H9 (cell line): ENCODE results near the gene SPATA2L. TPM values are rescaled to one million over a fixed set of nuclear protein-coding genes. Genes with fewer than 3 reads are reported as not detected.

Experiments
- DNase-seq: peaks from one replicate; pipeline ENCODE4 v3.0.0-alpha.2; 2017
- H2AFZ ChIP-seq: one replicate; pipeline ENCODE4 v1.6.1; 2013; ENCODE audit warnings: mild to moderate bottlenecking, low read length, control low read depth, moderate library complexity
- H2AK5ac ChIP-seq: 2 replicates; pipeline ENCODE4 v1.6.1; 2013; ENCODE audit warnings: low read length, control low read depth, mixed read lengths; ENCODE audit not compliant: insufficient read length
- H2BK120ac ChIP-seq: one replicate; pipeline ENCODE4 v1.6.1; 2013; ENCODE audit warnings: low read depth, mild to moderate bottlenecking, low read length, control low read depth, inconsistent platforms; ENCODE audit not compliant: poor library complexity, severe bottlenecking
- H2BK12ac ChIP-seq: 2 replicates; pipeline ENCODE4 v1.6.1; 2013; ENCODE audit warnings: low read length, control low read depth, mixed read lengths, low read depth; ENCODE audit not compliant: insufficient read length
- H2BK15ac ChIP-seq: 2 replicates; pipeline ENCODE4 v1.6.1; 2013; ENCODE audit warnings: low read depth, low read length, control low read depth
- H2BK20ac ChIP-seq: one replicate; pipeline ENCODE4 v1.6.1; 2013; ENCODE audit warnings: low read depth, mild to moderate bottlenecking, low read length, control low read depth, inconsistent platforms; ENCODE audit not compliant: poor library complexity, severe bottlenecking
- H2BK5ac ChIP-seq: 2 replicates; pipeline ENCODE4 v1.6.1; 2013; ENCODE audit warnings: low read length, control low read depth, mixed read lengths; ENCODE audit not compliant: insufficient read length
- H3K14ac ChIP-seq: 2 replicates; pipeline ENCODE4 v1.6.1; 2013; ENCODE audit warnings: low read length, control low read depth; ENCODE audit not compliant: insufficient read depth
- H3K18ac ChIP-seq: 2 replicates; pipeline ENCODE4 v1.6.1; 2013; ENCODE audit warnings: low read depth, mild to moderate bottlenecking, mixed read lengths, low read length, control low read depth; ENCODE audit not compliant: insufficient read length
- H3K23ac ChIP-seq: 2 replicates; pipeline ENCODE4 v1.6.1; 2013; ENCODE audit warnings: low read length, control low read depth, mixed read lengths, low read depth; ENCODE audit not compliant: insufficient read length
- H3K23me2 ChIP-seq: 2 replicates; pipeline ENCODE4 v1.6.1; 2013; ENCODE audit warnings: low read depth, mild to moderate bottlenecking, mixed read lengths, low read length, control low read depth; ENCODE audit not compliant: insufficient read length, poor library complexity, severe bottlenecking
- H3K27ac ChIP-seq: 2 replicates; pipeline ENCODE4 v1.5.1; 2013; ENCODE audit warnings: low read length, control low read depth, mixed read lengths, low read depth; ENCODE audit not compliant: insufficient read length
- H3K27me3 ChIP-seq: 2 replicates; pipeline ENCODE4 v1.6.1; 2013; ENCODE audit warnings: low read length, control low read depth, inconsistent platforms; ENCODE audit not compliant: insufficient read depth
- H3K4ac ChIP-seq: 2 replicates; pipeline ENCODE4 v1.6.1; 2013; ENCODE audit warnings: low read depth, mild to moderate bottlenecking, control low read depth, inconsistent platforms, low read length, moderate library complexity
- H3K4me1 ChIP-seq: 2 replicates; pipeline ENCODE4 v1.6.1; 2013; ENCODE audit warnings: low read length, control low read depth, inconsistent platforms; ENCODE audit not compliant: insufficient read depth
- H3K4me2 ChIP-seq: 2 replicates; pipeline ENCODE4 v1.6.1; 2013; ENCODE audit warnings: low read length, control low read depth, mixed read lengths; ENCODE audit not compliant: insufficient read length, insufficient read depth
- H3K56ac ChIP-seq: 2 replicates; pipeline ENCODE4 v1.6.1; 2013; ENCODE audit warnings: low read depth, mild to moderate bottlenecking, mixed read lengths, low read length, control low read depth; ENCODE audit not compliant: insufficient read length
- H3K79me1 ChIP-seq: 2 replicates; pipeline ENCODE4 v1.6.1; 2013; ENCODE audit warnings: low read depth, mild to moderate bottlenecking, moderate library complexity, low read length, control low read depth, inconsistent platforms; ENCODE audit not compliant: insufficient read depth, poor library complexity, severe bottlenecking
- H3K79me2 ChIP-seq: 2 replicates; pipeline ENCODE4 v1.6.1; 2013; ENCODE audit warnings: low read length, control low read depth, inconsistent platforms; ENCODE audit not compliant: insufficient read depth
- H3K9ac ChIP-seq: 2 replicates; pipeline ENCODE4 v1.6.1; 2013; ENCODE audit warnings: low read length, control low read depth, mixed read lengths; ENCODE audit not compliant: insufficient read length; ENCODE audit errors: extremely low read depth
- H3K9me3 ChIP-seq: one replicate; pipeline ENCODE4 v1.6.1; 2013; ENCODE audit warnings: low read depth, low read length, inconsistent platforms; ENCODE audit not compliant: control insufficient read depth
- H3T11ph ChIP-seq: one replicate; pipeline ENCODE4 v1.6.1; 2013; ENCODE audit warnings: mild to moderate bottlenecking, low read length, control low read depth, inconsistent platforms
- H4K20me1 ChIP-seq: one replicate; pipeline ENCODE4 v1.6.1; 2013; ENCODE audit not compliant: control insufficient read depth, insufficient read length, insufficient read depth
- H4K5ac ChIP-seq: 2 replicates; pipeline ENCODE4 v1.6.1; 2013; ENCODE audit warnings: low read depth, mild to moderate bottlenecking, mixed read lengths, low read length, control low read depth; ENCODE audit not compliant: insufficient read length
- H4K8ac ChIP-seq: replicated peaks from 2 replicates; pipeline ENCODE4 v1.6.1; 2013; ENCODE audit warnings: low read length, control low read depth, mixed read lengths, low read depth; ENCODE audit not compliant: insufficient read length
- H4K91ac ChIP-seq: 2 replicates; pipeline ENCODE4 v1.6.1; 2013; ENCODE audit warnings: low read depth, mild to moderate bottlenecking, moderate library complexity, mixed read lengths, low read length, control low read depth; ENCODE audit not compliant: insufficient read length
- H3K27ac Mint-ChIP-seq, 3 experiments: 2 replicates in 2 of 3; 3 replicates in 1 of 3; pipeline ENCODE4 v1.8.0; 2020 to 2021; ENCODE audit warnings: mixed read lengths in 3 of 3, mild to moderate bottlenecking in 1 of 3, moderate library complexity in 1 of 3
- H3K27me3 Mint-ChIP-seq: 2 replicates; pipeline ENCODE4 v1.8.0; 2021; ENCODE audit warnings: low read depth, mild to moderate bottlenecking, moderate library complexity, mixed read lengths
- H3K36me3 Mint-ChIP-seq, 3 experiments: 2 replicates in 2 of 3; 3 replicates in 1 of 3; pipeline ENCODE4 v1.8.0; 2020 to 2021; ENCODE audit warnings: low read depth in 3 of 3, mixed read lengths in 3 of 3; ENCODE audit not compliant: insufficient read depth in 1 of 3
- H3K4me1 Mint-ChIP-seq, 2 experiments: 2 replicates each; pipeline ENCODE4 v1.8.0; 2020; ENCODE audit warnings: mixed read lengths in 2 of 2
- H3K4me3 Mint-ChIP-seq, 2 experiments: 2 replicates in 1 of 2; 3 replicates in 1 of 2; pipeline ENCODE4 v1.8.0; 2020 to 2021; ENCODE audit warnings: mild to moderate bottlenecking in 2 of 2, mixed read lengths in 2 of 2, moderate library complexity in 1 of 2
- H3K9me3 Mint-ChIP-seq, 2 experiments: 2 replicates in 1 of 2; 3 replicates in 1 of 2; pipeline ENCODE4 v1.8.0; 2020; ENCODE audit warnings: mild to moderate bottlenecking in 2 of 2, mixed read lengths in 2 of 2, moderate library complexity in 1 of 2
- CTCF ChIP-seq: fragments of 200-600 bp; sonication (generic); conservative IDR thresholded peaks from 3 replicates; pipeline ENCODE4 v1.8.0; 2021; ENCODE audit warnings: antibody characterized with exemption, mild to moderate bottlenecking
- WGBS: extraction: QIAGEN DNeasy Blood & Tissue Kit; methylation state at CpG from one replicate; pipeline ENCODE4 v1.1.7; 2013; ENCODE audit warnings: missing lambda C conversion rate, low lambda C conversion rate, mixed read lengths; ENCODE audit not compliant: insufficient read length; ENCODE audit errors: extremely low coverage; 5-methylcytosine and 5-hydroxymethylcytosine counted together
- total RNA-seq: library from RNA; stranded (reverse); gene quantifications from 2 replicates; pipeline ENCODE4 v1.2.1, GENCODE V29; 2021

Gene SPATA2L
- total RNA-seq, 1 experiment from 2014 or later: 27.1 TPM

- H2BK12ac ChIP-seq: no peak overlapping the region
- H2BK5ac ChIP-seq: no peak overlapping the region
- TF ChIP-seq CTCF: no peak
- 0 out of 5 replicates have a peak overlapping the region, but pooled peaks of 1 of the 2 experiments have one; percentile 32 for H3K4me3 Mint-ChIP-seq
- peaks cover 3 to 10% (median 3%) of the 10 kb centered on the region in 3 experiments; a peak in 6 of 7 replicates for H3K36me3 Mint-ChIP-seq
- H2AK5ac ChIP-seq: no peak overlapping the region
- no peak overlapping the region for H2BK20ac ChIP-seq
- H3K27ac Mint-ChIP-seq: no peak overlapping the region
- H3T11ph ChIP-seq: no peak overlapping the region
- peaks cover 16% of the 10 kb centered on the region for H3K27me3 Mint-ChIP-seq
- DNase-seq: no peak
- no peak overlapping the region for H3K23ac ChIP-seq
- peaks cover 11% of the 10 kb centered on the region for H3K23me2 ChIP-seq
- no peak overlapping the region for H2BK120ac ChIP-seq
- H3K9me3 ChIP-seq: no peaks in the 10 kb centered on the region
- H3K4me1 Mint-ChIP-seq: peaks cover 13 to 18% of the 10 kb centered on the region in 2 experiments
- no CpG with 5 or more reads among the region's 10 CpGs for WGBS
- H2AFZ ChIP-seq: no peak overlapping the region
- no peak overlapping the region for H3K9ac ChIP-seq
- no peak overlapping the region for H3K14ac ChIP-seq
- no peak overlapping the region for H3K18ac ChIP-seq
- H4K91ac ChIP-seq: no peak overlapping the region
- H3K4me1 ChIP-seq: no peaks in the 10 kb centered on the region
- H3K4me2 ChIP-seq: no peak overlapping the region
- no peak overlapping the region for H3K4ac ChIP-seq
- no peak overlapping the region for H3K56ac ChIP-seq
- H4K5ac ChIP-seq: no peak overlapping the region
- no peak overlapping the region for H4K8ac ChIP-seq
- no peaks in the 10 kb centered on the region for H3K79me1 ChIP-seq
- no peak overlapping the region for H3K27ac ChIP-seq
- no peaks in the 10 kb centered on the region for H3K27me3 ChIP-seq
- no peaks in the 10 kb centered on the region for H3K79me2 ChIP-seq
- H2BK15ac ChIP-seq: no peak overlapping the region
- no peaks in the 10 kb centered on the region for H4K20me1 ChIP-seq
- H3K9me3 Mint-ChIP-seq: no peaks in the 10 kb centered on the region
Observed at GRCh38 chr16:89709166-89709565, 7.7 kb upstream of the SPATA2L start.
